HEK293T (cell line): ENCODE results near the gene FBN1.

Experiments
- ARNT ChIP-seq: fragments of 450-650 bp; IDR thresholded peaks from 2 replicates; pipeline ENCODE4 v1.6.1; 2017; ENCODE audit warnings: mild to moderate bottlenecking
- BHLHE40 ChIP-seq: fragments of 450-650 bp; IDR thresholded peaks from 2 replicates; pipeline ENCODE4 v1.6.1; 2016; ENCODE audit warnings: mild to moderate bottlenecking, moderate library complexity, borderline replicate concordance
- CTBP1 ChIP-seq: fragments of 450-650 bp; IDR thresholded peaks from 2 replicates; pipeline ENCODE4 v1.6.1; 2016; ENCODE audit warnings: borderline replicate concordance
- ELF4 ChIP-seq: fragments of 450-650 bp; IDR thresholded peaks from 2 replicates; pipeline ENCODE4 v1.6.1; 2017; ENCODE audit warnings: antibody characterized with exemption
- FOXK2 ChIP-seq: fragments of 450-650 bp; IDR thresholded peaks from 2 replicates; pipeline ENCODE4 v1.6.1; 2016; ENCODE audit warnings: mild to moderate bottlenecking
- FOXM1 ChIP-seq: fragments of 450-650 bp; IDR thresholded peaks from 2 replicates; pipeline ENCODE4 v1.6.1; 2017; ENCODE audit warnings: mild to moderate bottlenecking, borderline replicate concordance
- L3MBTL2 ChIP-seq: fragments of 450-650 bp; conservative IDR thresholded peaks from 2 replicates; pipeline ENCODE4 v1.6.1; 2016; ENCODE audit warnings: mild to moderate bottlenecking
- NFRKB ChIP-seq: fragments of 450-650 bp; IDR thresholded peaks from 2 replicates; pipeline ENCODE4 v1.6.1; 2016; ENCODE audit warnings: mild to moderate bottlenecking, moderate library complexity
- SP1 ChIP-seq: fragments of 450-650 bp; IDR thresholded peaks from 2 replicates; pipeline ENCODE4 v1.6.1; 2017
- SUZ12 ChIP-seq: fragments of 450-650 bp; IDR thresholded peaks from 2 replicates; pipeline ENCODE4 v1.6.1; 2016; ENCODE audit warnings: mild to moderate bottlenecking
- TARDBP ChIP-seq: fragments of 450-650 bp; IDR thresholded peaks from 2 replicates; pipeline ENCODE4 v1.6.1; 2016
- TF ChIP-seq, protein P1 (sequence below): fragments of 450-650 bp; IDR thresholded peaks from 2 replicates; pipeline ENCODE4 v1.6.1; 2016

DNA sequence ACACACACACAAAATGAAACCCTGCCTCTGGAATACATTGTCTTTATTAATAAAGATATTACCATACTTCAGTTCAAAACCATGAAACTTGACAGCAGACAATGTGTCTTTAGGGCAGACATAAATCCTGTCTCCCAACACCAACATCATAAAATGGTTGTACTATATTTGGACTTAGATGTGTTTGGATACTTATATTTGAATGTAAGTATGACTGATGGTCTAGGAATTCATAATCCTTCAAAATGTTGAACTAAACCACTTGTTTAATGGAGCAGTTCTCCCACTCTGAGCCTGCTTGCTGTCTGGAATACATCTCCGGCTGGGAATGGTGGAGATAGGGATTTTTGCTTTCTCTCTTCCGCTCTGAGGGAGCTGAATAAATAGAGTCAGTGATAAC is 10.6 kb downstream of the FBN1 start:
- no peak for TF ChIP-seq BHLHE40
- TF ChIP-seq SP1 = no peak
- TF ChIP-seq NFRKB = no peak
- TF ChIP-seq FOXM1 = no peak
- no peak for TF ChIP-seq FOXK2
- TF ChIP-seq ARNT = no peak
- TF ChIP-seq, protein P1, sequence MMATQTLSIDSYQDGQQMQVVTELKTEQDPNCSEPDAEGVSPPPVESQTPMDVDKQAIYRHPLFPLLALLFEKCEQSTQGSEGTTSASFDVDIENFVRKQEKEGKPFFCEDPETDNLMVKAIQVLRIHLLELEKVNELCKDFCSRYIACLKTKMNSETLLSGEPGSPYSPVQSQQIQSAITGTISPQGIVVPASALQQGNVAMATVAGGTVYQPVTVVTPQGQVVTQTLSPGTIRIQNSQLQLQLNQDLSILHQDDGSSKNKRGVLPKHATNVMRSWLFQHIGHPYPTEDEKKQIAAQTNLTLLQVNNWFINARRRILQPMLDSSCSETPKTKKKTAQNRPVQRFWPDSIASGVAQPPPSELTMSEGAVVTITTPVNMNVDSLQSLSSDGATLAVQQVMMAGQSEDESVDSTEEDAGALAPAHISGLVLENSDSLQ = no peak
- no peak for TF ChIP-seq ELF4
- TF ChIP-seq TARDBP = no peak
- TF ChIP-seq CTBP1 = no peak
- TF ChIP-seq L3MBTL2 = no peak
- no peak for TF ChIP-seq SUZ12
